Osteoblast (primary cell): ENCODE measurements around the gene ADH5. TPM values are rescaled to one million over a fixed set of nuclear protein-coding genes. Genes with fewer than 3 reads are reported as not detected.
A peak's percentile ranks its signal among the peaks of the same experiment; 100 is the strongest.

ENCODE experiments used
- DNase-seq: peaks from one replicate; pipeline ENCODE4 v3.0.0; 2011; ENCODE audit warnings: low spot score, mixed read lengths; ENCODE audit not compliant: insufficient read length; ENCODE audit errors: missing footprints
- H2AFZ ChIP-seq: 2 replicates; pipeline ENCODE4 v1.6.0; 2011; ENCODE audit warnings: mild to moderate bottlenecking, low read length
- H3K27ac ChIP-seq: 2 replicates; pipeline ENCODE4 v1.5.1; 2011; ENCODE audit warnings: mild to moderate bottlenecking, low read depth, low read length, moderate library complexity
- H3K27me3 ChIP-seq: 2 replicates; pipeline ENCODE4 v1.6.0; 2012; ENCODE audit warnings: mild to moderate bottlenecking, control low read depth, inconsistent platforms, low read length, moderate library complexity; ENCODE audit not compliant: insufficient read depth
- H3K36me3 ChIP-seq: 2 replicates; pipeline ENCODE4 v1.5.1; 2011; ENCODE audit warnings: mild to moderate bottlenecking, low read length, control low read depth, moderate library complexity; ENCODE audit not compliant: insufficient read depth
- H3K4me1 ChIP-seq: 2 replicates; pipeline ENCODE4 v1.5.1; 2011; ENCODE audit warnings: mild to moderate bottlenecking, low read length, control low read depth, moderate library complexity; ENCODE audit not compliant: insufficient read depth
- H3K4me2 ChIP-seq: 2 replicates; pipeline ENCODE4 v1.6.0; 2011; ENCODE audit warnings: mild to moderate bottlenecking, low read length; ENCODE audit not compliant: insufficient read depth
- H3K4me3 ChIP-seq: fragments of 200-600 bp; sonication (generic); 3 replicates; pipeline ENCODE4 v1.5.1; 2012; ENCODE audit warnings: mild to moderate bottlenecking, low read length, inconsistent platforms; ENCODE audit not compliant: insufficient read depth
- H3K79me2 ChIP-seq: 2 replicates; pipeline ENCODE4 v1.6.0; 2012; ENCODE audit warnings: mild to moderate bottlenecking, low read length, control low read depth, inconsistent platforms; ENCODE audit not compliant: insufficient read depth
- H3K9me3 ChIP-seq: 2 replicates; pipeline ENCODE4 v1.5.1; 2011; ENCODE audit warnings: low read depth, low read length, control low read depth
- H4K20me1 ChIP-seq: 2 replicates; pipeline ENCODE4 v1.6.0; 2012; ENCODE audit warnings: mild to moderate bottlenecking, low read length, control low read depth; ENCODE audit not compliant: insufficient read depth
- total RNA-seq: library from RNA; depleted of rRNA; stranded (reverse); fragments of >200 nt; gene quantifications from 2 replicates; pipeline ENCODE4 v1.2.3, GENCODE V29; 2012
- TF ChIP-seq, protein P1 (sequence below): IDR thresholded peaks from 2 replicates; pipeline ENCODE4 v1.5.1; 2011; ENCODE audit warnings: mild to moderate bottlenecking, low read depth, low read length, moderate library complexity; ENCODE audit errors: extremely low read depth

The ADH5 gene
- 265 and 293 TPM in 2 replicates for total RNA-seq

DNA sequence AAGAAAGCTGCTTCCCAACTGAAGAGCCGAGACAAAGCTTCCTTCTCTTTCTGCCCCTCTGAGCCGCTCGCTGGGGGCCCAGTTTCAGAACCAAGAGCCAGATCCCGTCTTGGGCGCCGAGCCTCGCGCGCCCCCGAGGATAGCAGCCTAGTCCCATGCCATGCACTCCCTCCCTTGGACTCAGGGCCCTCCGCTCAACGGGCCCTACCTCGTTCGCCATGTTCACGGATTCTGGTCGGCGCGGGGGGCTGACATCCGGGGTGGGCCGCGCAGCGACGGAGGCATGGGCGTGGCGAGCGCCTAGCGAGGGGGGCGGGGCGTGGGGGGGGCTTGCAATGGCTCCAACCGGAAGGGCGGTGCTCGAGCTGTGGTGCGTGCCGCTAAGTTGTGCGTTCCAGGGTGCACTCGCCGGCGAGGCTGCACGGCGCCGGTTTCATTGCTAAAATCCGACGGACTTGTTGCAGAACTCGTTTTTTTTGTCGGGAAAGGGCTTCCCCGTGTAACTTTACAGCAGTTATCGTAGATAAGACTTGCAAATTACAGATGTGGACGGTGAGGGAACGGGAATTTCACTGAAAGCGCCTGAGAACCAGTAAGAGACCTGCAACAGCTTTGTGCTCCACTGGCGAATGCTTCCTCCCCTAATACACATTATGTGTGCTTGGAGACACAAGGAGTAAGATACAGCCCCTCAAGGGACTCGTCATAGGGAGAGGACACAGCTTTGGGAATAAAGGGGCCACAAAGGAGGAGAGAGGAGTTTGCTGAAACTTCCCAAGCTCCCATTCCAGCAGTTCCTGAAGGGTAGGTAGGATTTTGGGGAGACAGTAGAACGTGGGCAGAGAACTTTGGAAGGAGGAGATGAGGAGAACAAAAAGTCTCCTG lies at the start of gene ADH5:
TSS of gene ADH5 (minus strand) at position 308 of the 885 bp plus-strand sequence. CDS start at position 220, 88 bp downstream.
- peak within 1 kb of the TSS; percentile 86 for H3K27ac ChIP-seq
- no peaks in the 10 kb centered on the region for H3K4me1 ChIP-seq
- peak within 1 kb of the TSS; percentile 96 for H3K4me2 ChIP-seq
- H3K9me3 ChIP-seq: no peaks in the 10 kb centered on the region
- peak; percentile 90 for DNase-seq
- TF ChIP-seq, protein P1, sequence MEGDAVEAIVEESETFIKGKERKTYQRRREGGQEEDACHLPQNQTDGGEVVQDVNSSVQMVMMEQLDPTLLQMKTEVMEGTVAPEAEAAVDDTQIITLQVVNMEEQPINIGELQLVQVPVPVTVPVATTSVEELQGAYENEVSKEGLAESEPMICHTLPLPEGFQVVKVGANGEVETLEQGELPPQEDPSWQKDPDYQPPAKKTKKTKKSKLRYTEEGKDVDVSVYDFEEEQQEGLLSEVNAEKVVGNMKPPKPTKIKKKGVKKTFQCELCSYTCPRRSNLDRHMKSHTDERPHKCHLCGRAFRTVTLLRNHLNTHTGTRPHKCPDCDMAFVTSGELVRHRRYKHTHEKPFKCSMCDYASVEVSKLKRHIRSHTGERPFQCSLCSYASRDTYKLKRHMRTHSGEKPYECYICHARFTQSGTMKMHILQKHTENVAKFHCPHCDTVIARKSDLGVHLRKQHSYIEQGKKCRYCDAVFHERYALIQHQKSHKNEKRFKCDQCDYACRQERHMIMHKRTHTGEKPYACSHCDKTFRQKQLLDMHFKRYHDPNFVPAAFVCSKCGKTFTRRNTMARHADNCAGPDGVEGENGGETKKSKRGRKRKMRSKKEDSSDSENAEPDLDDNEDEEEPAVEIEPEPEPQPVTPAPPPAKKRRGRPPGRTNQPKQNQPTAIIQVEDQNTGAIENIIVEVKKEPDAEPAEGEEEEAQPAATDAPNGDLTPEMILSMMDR: no peak
- peaks cover 19% of the 10 kb centered on the region for H3K36me3 ChIP-seq
- H2AFZ ChIP-seq: peak within 1 kb of the TSS; percentile 89
- H4K20me1 ChIP-seq: peaks cover 8% of the 10 kb centered on the region
- H3K79me2 ChIP-seq: peaks cover 62% of the 10 kb centered on the region
- H3K27me3 ChIP-seq: no peaks in the 10 kb centered on the region
- peak within 1 kb of the TSS; percentile 94 for H3K4me3 ChIP-seq

DNA sequence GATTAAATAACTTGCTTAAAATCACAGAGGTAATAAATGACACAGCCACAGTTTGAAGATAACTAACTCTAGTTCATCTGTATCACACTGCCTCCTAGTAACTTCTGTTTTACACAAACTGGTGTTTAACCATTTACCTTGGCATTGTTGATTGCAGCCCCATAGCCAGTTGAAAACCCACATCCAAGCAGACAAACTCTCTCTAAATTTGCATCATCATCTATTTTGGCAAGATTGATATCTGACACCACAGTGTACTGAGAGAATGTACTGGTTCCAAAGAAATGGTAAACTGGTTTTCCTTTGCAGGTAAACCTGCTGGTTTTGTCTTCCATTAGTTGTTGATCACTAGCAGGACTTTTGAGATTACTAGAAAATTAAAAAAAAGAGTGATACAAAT lies 47.7 kb upstream of the ADH5 start:
- Histone ChIP-seq H3K4me1 (no peaks in the 10 kb centered on the region), H3K27ac (no peak overlapping the region), H3K79me2 (no peaks in the 10 kb centered on the region), H3K27me3 (no peaks in the 10 kb centered on the region), H3K36me3 (no peaks in the 10 kb centered on the region), H2AFZ (no peak overlapping the region), H4K20me1 (no peaks in the 10 kb centered on the region), H3K4me3 (no peak overlapping the region), H3K4me2 (no peak overlapping the region), H3K9me3 (no peaks in the 10 kb centered on the region)
- TF ChIP-seq, protein P1: no peak
- no peak for DNase-seq

DNA sequence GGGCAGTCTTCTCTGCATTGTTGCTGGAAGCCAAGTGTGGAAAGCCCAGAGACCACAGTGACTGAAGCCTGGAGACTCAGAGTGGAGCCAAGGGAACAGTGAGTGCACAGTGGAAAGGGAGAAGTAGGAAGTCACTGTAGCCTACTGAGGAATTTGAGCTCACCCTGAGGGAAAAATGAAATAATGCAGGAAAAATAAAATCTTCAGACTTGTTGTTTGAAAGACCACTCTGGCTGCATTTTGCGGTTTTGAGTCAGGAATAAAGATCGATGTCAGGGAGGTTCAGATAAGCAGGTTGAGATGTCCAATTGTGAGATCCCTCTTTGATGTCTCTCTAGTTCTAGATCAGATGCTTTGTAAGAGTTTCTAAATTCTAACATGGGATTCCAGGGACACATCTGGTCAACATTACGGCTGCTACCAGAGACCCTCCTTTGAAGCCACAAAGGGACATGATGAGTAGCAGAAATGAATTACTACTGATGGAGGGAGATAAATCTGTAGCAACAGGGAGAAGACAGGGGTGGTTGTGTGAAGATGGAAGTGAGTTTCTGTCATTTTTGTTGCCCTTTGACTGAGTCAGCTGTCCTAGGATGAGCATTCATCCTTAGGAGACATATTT lies 47.1 kb upstream of the ADH5 start:
- no peak overlapping the region for H2AFZ ChIP-seq
- H3K27ac ChIP-seq: no peak overlapping the region
- no peak overlapping the region for H3K4me3 ChIP-seq
- no peaks in the 10 kb centered on the region for H3K36me3 ChIP-seq
- TF ChIP-seq, protein P1: no peak
- no peaks in the 10 kb centered on the region for H3K9me3 ChIP-seq
- H3K4me1 ChIP-seq: no peaks in the 10 kb centered on the region
- H3K79me2 ChIP-seq: no peaks in the 10 kb centered on the region
- no peaks in the 10 kb centered on the region for H4K20me1 ChIP-seq
- H3K27me3 ChIP-seq: no peaks in the 10 kb centered on the region
- no peak overlapping the region for H3K4me2 ChIP-seq
- no peak for DNase-seq

GRCh38 chr4:99134586-99134985 lies 46.0 kb upstream of the ADH5 start:
- H3K36me3 ChIP-seq: no peaks in the 10 kb centered on the region
- H3K4me2 ChIP-seq: no peak overlapping the region
- H3K27me3 ChIP-seq: no peaks in the 10 kb centered on the region
- H3K79me2 ChIP-seq: no peaks in the 10 kb centered on the region
- no peaks in the 10 kb centered on the region for H3K9me3 ChIP-seq
- no peak overlapping the region for H3K4me3 ChIP-seq
- H3K27ac ChIP-seq: no peak overlapping the region
- no peak overlapping the region for H2AFZ ChIP-seq
- H4K20me1 ChIP-seq: no peaks in the 10 kb centered on the region
- no peaks in the 10 kb centered on the region for H3K4me1 ChIP-seq
- TF ChIP-seq, protein P1: no peak
- DNase-seq: no peak
